Measurements from ENCODE around the gene CFAP68. TPM values are rescaled to one million over a fixed set of nuclear protein-coding genes. Genes with fewer than 3 reads are reported as not detected.
A peak's percentile ranks its signal among the peaks of the same experiment; 100 is the strongest.

Gene CFAP68
- total RNA-seq, 1 donor from 2014 or later = 22.8 TPM

DNA sequence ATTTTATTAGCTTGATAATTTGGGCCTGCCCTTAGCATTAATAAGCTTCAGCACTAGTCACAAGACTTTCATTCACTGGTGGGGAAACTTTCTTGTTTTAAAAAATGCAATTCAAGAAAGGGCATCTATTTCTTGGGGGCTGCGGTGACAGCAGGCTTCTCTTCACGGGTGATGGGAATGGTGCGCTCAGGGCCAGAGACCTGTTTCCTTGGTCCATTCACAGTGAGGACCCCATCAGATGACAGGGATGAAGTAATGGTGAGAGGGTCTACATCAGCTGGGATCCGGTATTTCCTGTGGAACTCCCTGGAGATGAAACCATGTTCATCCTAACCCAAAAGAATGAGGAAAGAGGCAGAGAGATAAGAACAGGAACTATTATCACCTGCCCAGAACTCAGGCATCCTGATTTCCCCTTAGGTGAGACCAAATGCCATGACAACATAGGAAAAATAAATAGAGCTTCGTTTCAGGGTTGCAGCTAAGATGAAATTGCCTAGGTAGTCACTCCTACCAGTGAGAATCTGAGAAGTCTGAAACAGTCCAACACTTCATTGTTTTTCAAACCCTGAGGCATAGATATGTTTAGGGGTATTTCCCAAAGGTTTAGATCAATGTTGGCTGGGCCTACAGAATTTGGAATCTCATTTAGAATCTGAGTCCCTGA lies 29.4 kb downstream of the CFAP68 start:
- Mint-ChIP-seq H3K36me3 (ENCODE audit: low read depth) (no peaks in the 10 kb centered on the region), H3K27ac (ENCODE audit: unreplicated experiment) (no peak overlapping the region), H3K4me1 (peaks cover 11% of the 10 kb centered on the region), H3K9me3 (no peaks in the 10 kb centered on the region), H3K4me3 (no peak overlapping the region), H3K27me3 (ENCODE audit: low read depth) (peaks cover 4% of the 10 kb centered on the region)
- TF ChIP-seq, protein P1, sequence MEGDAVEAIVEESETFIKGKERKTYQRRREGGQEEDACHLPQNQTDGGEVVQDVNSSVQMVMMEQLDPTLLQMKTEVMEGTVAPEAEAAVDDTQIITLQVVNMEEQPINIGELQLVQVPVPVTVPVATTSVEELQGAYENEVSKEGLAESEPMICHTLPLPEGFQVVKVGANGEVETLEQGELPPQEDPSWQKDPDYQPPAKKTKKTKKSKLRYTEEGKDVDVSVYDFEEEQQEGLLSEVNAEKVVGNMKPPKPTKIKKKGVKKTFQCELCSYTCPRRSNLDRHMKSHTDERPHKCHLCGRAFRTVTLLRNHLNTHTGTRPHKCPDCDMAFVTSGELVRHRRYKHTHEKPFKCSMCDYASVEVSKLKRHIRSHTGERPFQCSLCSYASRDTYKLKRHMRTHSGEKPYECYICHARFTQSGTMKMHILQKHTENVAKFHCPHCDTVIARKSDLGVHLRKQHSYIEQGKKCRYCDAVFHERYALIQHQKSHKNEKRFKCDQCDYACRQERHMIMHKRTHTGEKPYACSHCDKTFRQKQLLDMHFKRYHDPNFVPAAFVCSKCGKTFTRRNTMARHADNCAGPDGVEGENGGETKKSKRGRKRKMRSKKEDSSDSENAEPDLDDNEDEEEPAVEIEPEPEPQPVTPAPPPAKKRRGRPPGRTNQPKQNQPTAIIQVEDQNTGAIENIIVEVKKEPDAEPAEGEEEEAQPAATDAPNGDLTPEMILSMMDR (conservative IDR thresholded peaks at IDR 0.05) = no peak
- DNase-seq (ENCODE audit: low read depth, low spot score) = no peak

DNA sequence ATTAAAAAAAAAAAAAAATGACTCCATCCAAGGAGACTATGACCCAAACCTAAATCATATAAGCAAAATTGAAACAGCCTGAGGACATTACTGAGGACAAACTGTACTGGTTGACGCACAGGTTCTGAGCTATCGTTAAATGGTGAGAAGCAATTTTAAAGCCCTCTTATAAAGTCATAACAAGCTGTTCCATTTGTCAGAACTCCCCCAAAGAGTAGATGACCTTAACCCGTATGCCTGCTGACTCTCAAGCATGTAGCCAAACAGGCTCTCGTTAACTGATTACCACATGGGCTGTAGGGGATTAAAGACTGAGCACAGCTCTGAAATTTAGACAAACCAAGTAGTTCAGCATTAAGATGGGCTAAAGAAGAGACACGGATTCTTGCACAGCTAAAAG lies 30.0 kb downstream of the CFAP68 start:
- no peak overlapping the region for H3K4me3 Mint-ChIP-seq
- no peak for DNase-seq (ENCODE audit: low read depth, low spot score)
- H3K9me3 Mint-ChIP-seq = no peaks in the 10 kb centered on the region
- peak overlapping the region; percentile 12 for H3K27ac Mint-ChIP-seq (ENCODE audit: unreplicated experiment)
- TF ChIP-seq, protein P1 (conservative IDR thresholded peaks at IDR 0.05) = no peak
- peaks cover 4% of the 10 kb centered on the region for H3K27me3 Mint-ChIP-seq (ENCODE audit: low read depth)
- peaks cover 17% of the 10 kb centered on the region for H3K4me1 Mint-ChIP-seq
- H3K36me3 Mint-ChIP-seq (ENCODE audit: low read depth) = no peaks in the 10 kb centered on the region

DNA sequence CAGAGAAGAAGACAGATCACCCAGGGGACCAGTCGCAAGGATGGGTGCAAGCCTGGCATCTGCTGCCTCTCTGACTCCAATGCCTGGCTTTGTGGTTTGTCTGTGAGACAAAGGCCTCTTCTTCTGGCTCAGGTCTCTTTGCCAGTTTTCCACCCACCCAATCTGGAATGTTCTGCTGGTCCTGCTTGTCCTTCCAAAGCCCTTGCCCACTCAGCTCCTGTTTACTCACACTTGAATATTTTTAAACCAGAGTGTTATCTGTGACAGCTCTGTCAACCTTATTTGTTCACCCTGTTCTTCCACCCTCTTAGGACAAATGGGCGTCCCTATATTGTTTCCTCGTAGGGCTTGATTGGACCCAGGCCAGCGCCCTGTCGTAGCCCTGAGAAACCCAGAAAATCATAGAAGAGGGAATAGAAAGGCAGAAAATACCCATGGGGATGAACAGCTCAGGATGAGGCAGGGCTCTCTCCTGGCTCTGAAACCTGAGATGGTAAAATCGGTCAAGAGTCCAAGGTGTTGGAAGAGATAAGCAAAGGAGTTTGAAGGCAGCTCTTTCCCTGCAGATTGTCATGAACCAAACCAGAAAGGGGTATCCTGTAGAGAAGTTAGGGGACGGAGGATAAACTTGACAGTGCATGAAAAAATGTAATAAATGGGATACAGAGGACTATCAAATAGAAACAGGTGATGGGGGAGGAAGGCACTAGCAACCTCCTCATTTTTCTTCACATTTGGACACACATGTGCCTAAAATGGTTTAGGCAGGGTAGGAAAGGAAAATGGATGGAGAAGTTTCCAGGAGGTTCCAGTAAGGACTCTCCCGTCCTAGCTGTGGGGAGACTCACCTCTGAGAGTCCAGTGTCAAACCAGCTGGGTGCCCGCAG lies 31.6 kb downstream of the CFAP68 start:
- DNase-seq (ENCODE audit: low read depth, low spot score) = no peak
- TF ChIP-seq, protein P1 (conservative IDR thresholded peaks at IDR 0.05) = no peak
- no peak overlapping the region for H3K4me3 Mint-ChIP-seq
- H3K9me3 Mint-ChIP-seq = no peaks in the 10 kb centered on the region
- H3K36me3 Mint-ChIP-seq (ENCODE audit: low read depth) = no peaks in the 10 kb centered on the region
- peaks cover 4% of the 10 kb centered on the region for H3K27me3 Mint-ChIP-seq (ENCODE audit: low read depth)
- H3K27ac Mint-ChIP-seq (ENCODE audit: unreplicated experiment) = no peak overlapping the region
- peaks cover 17% of the 10 kb centered on the region for H3K4me1 Mint-ChIP-seq

DNA sequence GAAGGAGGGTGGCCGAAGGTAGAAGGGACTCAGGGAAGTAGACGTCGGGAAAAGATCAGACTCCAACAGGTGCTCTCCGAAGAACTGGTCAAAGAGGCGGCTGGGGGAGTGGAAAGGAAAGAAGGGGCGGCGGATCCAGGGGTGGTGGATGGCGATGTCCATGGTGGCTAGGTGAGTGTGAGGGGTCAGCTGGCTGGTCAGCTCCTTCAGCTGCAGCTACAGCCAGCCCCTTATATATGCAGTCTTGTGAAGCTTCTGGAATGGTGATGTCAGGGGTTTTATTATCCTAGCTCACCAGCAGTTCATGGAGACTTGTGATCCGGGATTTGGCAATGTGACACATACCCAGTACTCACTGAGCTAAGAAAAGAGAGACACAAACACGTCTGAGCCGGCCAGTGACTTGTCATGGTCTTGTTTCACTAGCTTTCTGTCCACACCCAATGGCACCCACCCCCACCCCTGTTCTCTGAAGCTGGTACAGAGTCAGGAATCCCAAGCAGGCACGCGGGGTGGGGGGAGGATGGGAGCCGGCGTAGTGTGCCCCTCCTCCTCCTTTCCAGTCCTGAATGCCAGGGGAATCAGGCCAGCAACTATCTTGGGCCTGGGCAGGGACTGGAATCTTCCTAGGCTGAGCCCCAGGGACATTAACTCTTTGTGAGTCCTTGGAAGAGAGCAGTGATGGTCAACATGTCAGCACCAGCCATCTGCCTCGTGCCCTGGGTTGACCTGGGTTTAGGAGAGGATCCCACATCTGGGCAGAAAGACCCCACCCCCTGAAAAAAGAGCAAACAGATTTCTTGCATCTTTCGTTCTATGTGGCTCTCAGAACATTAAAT lies 32.4 kb downstream of the CFAP68 start, which contains the start of gene CRYAB:
CRYAB (minus strand) TSS at position 208 of the 839 bp plus-strand sequence; CDS start at position 162, 46 bp downstream.
- Mint-ChIP-seq H3K9me3 (no peaks in the 10 kb centered on the region), H3K27me3 (ENCODE audit: low read depth) (peaks cover 10% of the 10 kb centered on the region), H3K36me3 (ENCODE audit: low read depth) (no peaks in the 10 kb centered on the region), H3K4me3 (no peak within 1 kb of the TSS), H3K27ac (ENCODE audit: unreplicated experiment) (no peak within 1 kb of the TSS), H3K4me1 (peaks cover 17% of the 10 kb centered on the region)
- TF ChIP-seq, protein P1 (conservative IDR thresholded peaks at IDR 0.05) = no peak
- DNase-seq (ENCODE audit: low read depth, low spot score) = no peak

DNA sequence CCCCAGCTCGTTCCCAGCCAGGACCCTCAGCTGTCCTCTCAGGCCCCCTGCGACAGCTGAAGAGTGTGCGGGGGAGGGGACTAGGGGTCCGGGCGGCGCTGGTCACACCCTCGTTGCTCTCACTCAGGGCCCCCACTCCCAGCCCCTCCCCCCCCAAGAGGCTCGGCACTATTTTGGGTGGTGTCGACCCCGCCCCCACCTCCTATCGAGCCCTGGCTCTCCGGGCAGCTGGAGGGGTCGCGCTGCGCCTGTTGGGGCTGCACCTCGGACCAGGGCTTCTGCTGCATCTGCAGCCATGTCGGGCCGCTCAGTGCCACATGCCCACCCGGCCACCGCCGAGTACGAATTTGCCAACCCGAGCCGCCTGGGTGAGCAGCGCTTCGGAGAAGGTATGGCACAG lies 33.2 kb downstream of the CFAP68 start, which contains the start of gene HSPB2:
HSPB2 (plus strand) TSS at position 200 of the 400 bp plus-strand sequence; CDS start at position 296, 96 bp downstream.
- no peaks in the 10 kb centered on the region for H3K36me3 Mint-ChIP-seq (ENCODE audit: low read depth)
- DNase-seq (ENCODE audit: low read depth, low spot score) = no peak
- peaks cover 10% of the 10 kb centered on the region for H3K27me3 Mint-ChIP-seq (ENCODE audit: low read depth)
- no peaks in the 10 kb centered on the region for H3K9me3 Mint-ChIP-seq
- TF ChIP-seq, protein P1 (conservative IDR thresholded peaks at IDR 0.05) = no peak
- H3K4me3 Mint-ChIP-seq = no peak within 1 kb of the TSS
- H3K4me1 Mint-ChIP-seq = peaks cover 17% of the 10 kb centered on the region
- peak within 1 kb of the TSS; percentile 35 for H3K27ac Mint-ChIP-seq (ENCODE audit: unreplicated experiment)

Measured in neural crest cell (in vitro differentiated cells).